Osteoblast (primary cell): ENCODE measurements around the gene LILRA5. TPM values are rescaled to one million over a fixed set of nuclear protein-coding genes. Genes with fewer than 3 reads are reported as not detected.

ENCODE experiments used
- DNase-seq: peaks from one replicate; pipeline ENCODE4 v3.0.0; 2011; ENCODE audit warnings: low spot score, mixed read lengths; ENCODE audit not compliant: insufficient read length; ENCODE audit errors: missing footprints
- H2AFZ ChIP-seq: 2 replicates; pipeline ENCODE4 v1.6.0; 2011; ENCODE audit warnings: mild to moderate bottlenecking, low read length
- H3K27ac ChIP-seq: 2 replicates; pipeline ENCODE4 v1.5.1; 2011; ENCODE audit warnings: mild to moderate bottlenecking, low read depth, low read length, moderate library complexity
- H3K27me3 ChIP-seq: 2 replicates; pipeline ENCODE4 v1.6.0; 2012; ENCODE audit warnings: mild to moderate bottlenecking, control low read depth, inconsistent platforms, low read length, moderate library complexity; ENCODE audit not compliant: insufficient read depth
- H3K36me3 ChIP-seq: 2 replicates; pipeline ENCODE4 v1.5.1; 2011; ENCODE audit warnings: mild to moderate bottlenecking, low read length, control low read depth, moderate library complexity; ENCODE audit not compliant: insufficient read depth
- H3K4me1 ChIP-seq: 2 replicates; pipeline ENCODE4 v1.5.1; 2011; ENCODE audit warnings: mild to moderate bottlenecking, low read length, control low read depth, moderate library complexity; ENCODE audit not compliant: insufficient read depth
- H3K4me2 ChIP-seq: 2 replicates; pipeline ENCODE4 v1.6.0; 2011; ENCODE audit warnings: mild to moderate bottlenecking, low read length; ENCODE audit not compliant: insufficient read depth
- H3K4me3 ChIP-seq: fragments of 200-600 bp; sonication (generic); 3 replicates; pipeline ENCODE4 v1.5.1; 2012; ENCODE audit warnings: mild to moderate bottlenecking, low read length, inconsistent platforms; ENCODE audit not compliant: insufficient read depth
- H3K79me2 ChIP-seq: 2 replicates; pipeline ENCODE4 v1.6.0; 2012; ENCODE audit warnings: mild to moderate bottlenecking, low read length, control low read depth, inconsistent platforms; ENCODE audit not compliant: insufficient read depth
- H3K9me3 ChIP-seq: 2 replicates; pipeline ENCODE4 v1.5.1; 2011; ENCODE audit warnings: low read depth, low read length, control low read depth
- H4K20me1 ChIP-seq: 2 replicates; pipeline ENCODE4 v1.6.0; 2012; ENCODE audit warnings: mild to moderate bottlenecking, low read length, control low read depth; ENCODE audit not compliant: insufficient read depth
- CTCF ChIP-seq: IDR thresholded peaks from 2 replicates; pipeline ENCODE4 v1.5.1; 2011; ENCODE audit warnings: mild to moderate bottlenecking, low read depth, low read length, moderate library complexity; ENCODE audit errors: extremely low read depth
- total RNA-seq: library from RNA; depleted of rRNA; stranded (reverse); fragments of >200 nt; gene quantifications from 2 replicates; pipeline ENCODE4 v1.2.3, GENCODE V29; 2012

The LILRA5 gene
- total RNA-seq, 1 donor, result 0.36 TPM

GRCh38 chr19:54316746-54317107 lies 3.8 kb upstream of the LILRA5 start:
- H3K9me3 ChIP-seq, result no peaks in the 10 kb centered on the region
- H4K20me1 ChIP-seq, result no peaks in the 10 kb centered on the region
- H2AFZ ChIP-seq, result no peak overlapping the region
- no peak for DNase-seq
- no peaks in the 10 kb centered on the region for H3K36me3 ChIP-seq
- H3K27ac ChIP-seq, result no peak overlapping the region
- no peak overlapping the region for H3K4me3 ChIP-seq
- no peaks in the 10 kb centered on the region for H3K79me2 ChIP-seq
- no peak overlapping the region for H3K4me2 ChIP-seq
- H3K4me1 ChIP-seq, result no peaks in the 10 kb centered on the region
- H3K27me3 ChIP-seq, result peaks cover 2% of the 10 kb centered on the region
- TF ChIP-seq CTCF, result no peak

DNA sequence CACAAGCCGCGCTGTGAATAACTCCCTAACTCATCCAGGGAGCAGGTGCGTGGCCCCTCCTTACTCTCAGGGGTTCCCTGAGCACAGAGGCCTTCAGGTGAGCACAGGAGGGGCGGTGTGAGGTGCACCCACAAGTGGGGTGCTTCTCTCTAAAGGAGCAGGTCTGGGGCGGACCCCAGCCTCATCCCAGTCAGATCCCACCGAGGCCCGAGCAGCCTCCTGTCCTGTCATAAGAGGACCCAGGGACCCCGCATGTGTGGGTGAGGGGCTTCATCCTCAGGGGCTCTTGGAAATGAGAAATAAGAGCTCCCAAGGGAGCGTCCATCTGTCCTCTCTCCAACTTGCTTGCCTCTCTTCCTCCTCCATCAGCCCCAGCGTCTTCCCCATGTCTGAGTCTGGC lies 3.0 kb upstream of the LILRA5 start:
- DNase-seq, result peak; percentile 15
- no peak for TF ChIP-seq CTCF
- Histone ChIP-seq H3K79me2 (no peaks in the 10 kb centered on the region), H3K27ac (no peak overlapping the region), H2AFZ (no peak overlapping the region), H3K9me3 (no peaks in the 10 kb centered on the region), H3K4me2 (no peak overlapping the region), H3K36me3 (no peaks in the 10 kb centered on the region), H3K4me1 (no peaks in the 10 kb centered on the region), H4K20me1 (no peaks in the 10 kb centered on the region), H3K27me3 (peaks cover 1% of the 10 kb centered on the region), H3K4me3 (no peak overlapping the region)

DNA sequence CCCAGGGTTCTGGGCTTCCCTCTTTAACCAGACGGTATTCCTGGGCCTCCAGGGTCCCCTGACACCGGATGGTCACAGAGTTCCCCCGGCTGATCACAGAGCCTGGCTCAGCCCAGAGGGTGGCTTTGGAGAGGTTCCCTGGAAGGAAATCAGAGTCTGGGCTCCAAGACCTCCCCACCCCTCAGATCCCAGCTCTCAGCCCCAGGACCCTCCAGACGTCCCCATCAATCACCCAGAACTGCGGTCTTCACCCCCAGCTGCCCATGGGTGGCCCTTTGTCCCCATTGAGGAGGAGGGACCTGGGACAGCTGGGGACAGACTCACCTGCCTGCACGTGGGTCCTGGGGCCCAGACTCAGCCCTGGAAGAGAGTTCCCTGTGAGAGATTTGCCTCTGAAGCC lies 955 bp downstream of the LILRA5 start:
- TF ChIP-seq CTCF, result no peak
- DNase-seq, result peak; percentile 13
- Histone ChIP-seq H3K9me3 (no peaks in the 10 kb centered on the region), H3K4me2 (no peak overlapping the region), H3K4me1 (no peaks in the 10 kb centered on the region), H4K20me1 (no peaks in the 10 kb centered on the region), H3K27ac (no peak overlapping the region), H3K27me3 (no peaks in the 10 kb centered on the region), H2AFZ (no peak overlapping the region), H3K4me3 (no peak overlapping the region), H3K79me2 (no peaks in the 10 kb centered on the region), H3K36me3 (no peaks in the 10 kb centered on the region)

- no peak overlapping the region for H3K4me2 ChIP-seq
- H3K36me3 ChIP-seq, result no peaks in the 10 kb centered on the region
- no peaks in the 10 kb centered on the region for H3K4me1 ChIP-seq
- TF ChIP-seq CTCF, result no peak
- no peak overlapping the region for H3K27ac ChIP-seq
- H3K79me2 ChIP-seq, result no peaks in the 10 kb centered on the region
- no peaks in the 10 kb centered on the region for H4K20me1 ChIP-seq
- no peak for DNase-seq
- H3K9me3 ChIP-seq, result no peaks in the 10 kb centered on the region
- H2AFZ ChIP-seq, result no peak overlapping the region
- no peak overlapping the region for H3K4me3 ChIP-seq
- no peaks in the 10 kb centered on the region for H3K27me3 ChIP-seq
Observed at GRCh38 chr19:54311486-54311885, 1.5 kb downstream of the LILRA5 start.
